ENCODE results near the gene PPFIBP2. TPM values are rescaled to one million over a fixed set of nuclear protein-coding genes. Genes with fewer than 3 reads are reported as not detected.

Gene PPFIBP2
- total RNA-seq, 6 donors from 2014 or later = 10.6 to 63.9 (median 36.7) TPM

DNA sequence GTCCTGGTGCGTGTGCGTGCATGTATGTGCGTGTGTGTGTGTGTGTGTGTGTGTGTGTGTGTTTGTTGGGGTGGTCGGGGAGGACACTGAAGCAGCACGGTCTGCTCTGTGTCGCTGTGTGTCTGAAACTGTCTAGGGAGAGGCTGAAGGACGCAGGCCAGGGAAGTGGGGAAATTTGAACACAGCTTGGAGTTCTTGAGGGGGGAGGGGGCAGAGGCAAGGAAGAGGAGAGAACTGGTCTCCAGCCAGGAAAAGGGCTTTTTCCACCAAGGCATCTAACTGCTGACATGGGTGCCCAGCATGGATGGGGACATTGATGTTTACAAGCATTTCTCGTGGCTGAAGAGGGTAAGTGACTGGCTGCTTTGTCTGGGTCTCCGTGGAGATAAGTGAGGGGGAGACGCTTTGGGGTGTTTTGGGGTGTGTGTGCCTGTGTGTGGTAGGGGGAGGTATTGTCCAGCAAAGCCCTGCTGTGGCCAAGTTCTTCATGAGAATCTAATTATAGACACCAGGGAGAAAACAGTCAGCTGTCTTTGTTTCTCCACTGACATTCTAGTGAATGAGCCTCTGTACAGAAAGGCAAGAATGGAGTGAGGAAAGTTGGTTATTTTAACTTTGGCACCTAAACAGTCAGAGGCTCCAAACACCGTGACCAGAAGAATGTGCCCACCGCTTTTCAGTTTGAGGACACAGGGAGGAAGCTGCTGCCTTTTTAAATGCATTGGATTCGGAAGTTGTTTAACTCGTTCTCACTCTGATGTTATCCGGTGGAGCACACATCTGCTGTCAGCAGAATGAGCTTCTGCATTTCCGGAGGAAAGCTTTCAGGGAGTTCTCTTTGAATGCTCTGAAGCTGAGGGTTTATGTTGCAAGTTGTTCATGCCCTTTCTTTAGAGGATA lies 63.7 kb downstream of the PPFIBP2 start:
- peak in 1 of 2 donors; percentile 45 for DNase-seq
- TF ChIP-seq, protein P1, sequence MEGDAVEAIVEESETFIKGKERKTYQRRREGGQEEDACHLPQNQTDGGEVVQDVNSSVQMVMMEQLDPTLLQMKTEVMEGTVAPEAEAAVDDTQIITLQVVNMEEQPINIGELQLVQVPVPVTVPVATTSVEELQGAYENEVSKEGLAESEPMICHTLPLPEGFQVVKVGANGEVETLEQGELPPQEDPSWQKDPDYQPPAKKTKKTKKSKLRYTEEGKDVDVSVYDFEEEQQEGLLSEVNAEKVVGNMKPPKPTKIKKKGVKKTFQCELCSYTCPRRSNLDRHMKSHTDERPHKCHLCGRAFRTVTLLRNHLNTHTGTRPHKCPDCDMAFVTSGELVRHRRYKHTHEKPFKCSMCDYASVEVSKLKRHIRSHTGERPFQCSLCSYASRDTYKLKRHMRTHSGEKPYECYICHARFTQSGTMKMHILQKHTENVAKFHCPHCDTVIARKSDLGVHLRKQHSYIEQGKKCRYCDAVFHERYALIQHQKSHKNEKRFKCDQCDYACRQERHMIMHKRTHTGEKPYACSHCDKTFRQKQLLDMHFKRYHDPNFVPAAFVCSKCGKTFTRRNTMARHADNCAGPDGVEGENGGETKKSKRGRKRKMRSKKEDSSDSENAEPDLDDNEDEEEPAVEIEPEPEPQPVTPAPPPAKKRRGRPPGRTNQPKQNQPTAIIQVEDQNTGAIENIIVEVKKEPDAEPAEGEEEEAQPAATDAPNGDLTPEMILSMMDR (IDR thresholded peaks at IDR 0.05) = no peak
- peak in 1 of 4 donors; percentile 31 for TF ChIP-seq POLR2A (IDR thresholded peaks at IDR 0.05)
- peak in 1 of 2 donors; percentile 6 for TF ChIP-seq POLR2AphosphoS5 (IDR thresholded peaks at IDR 0.05)

GRCh38 chr11:7578276-7578955 lies 64.6 kb downstream of the PPFIBP2 start:
- TF ChIP-seq EP300 (IDR thresholded peaks at IDR 0.05) (no peak), POLR2AphosphoS5 (IDR thresholded peaks at IDR 0.05) (no peak), POLR2A (IDR thresholded peaks at IDR 0.05) (no peak)
- TF ChIP-seq, protein P1 (IDR thresholded peaks at IDR 0.05) = no peak
- no peak for ATAC-seq (ENCODE audit: low FRiP score in 2 of 2)
- no peaks in the 10 kb centered on the region for H3K27me3 ChIP-seq
- peak overlapping the region; percentile 66 to 88 (median 77) for H3K27ac ChIP-seq
- H3K9me3 ChIP-seq = no peaks in the 10 kb centered on the region
- H3K4me3 ChIP-seq = peak overlapping the region in 3 of 4 donors; percentile 4 to 38 (median 30)
- H3K36me3 ChIP-seq = no peaks in the 10 kb centered on the region
- 47 to 48% methylated on average over 9 of the region's 9 CpGs for WGBS, 2 donors
- DNase-seq = no peak
- peaks cover 50 to 66% (median 55%) of the 10 kb centered on the region in 4 donors for H3K4me1 ChIP-seq

More for the DNA sequence above, 63.7 kb downstream of the PPFIBP2 start:
- H3K27me3 ChIP-seq = no peaks in the 10 kb centered on the region
- H3K9me3 ChIP-seq = no peaks in the 10 kb centered on the region
- no peaks in the 10 kb centered on the region for H3K36me3 ChIP-seq
- 14 to 19% methylated on average over 16 of the region's 16 CpGs for WGBS, 2 donors
- peak overlapping the region; percentile 66 to 88 (median 77) for H3K27ac ChIP-seq
- ATAC-seq (ENCODE audit: low FRiP score in 2 of 2) = peak; percentile 40 to 41
- H3K4me1 ChIP-seq = peaks cover 56 to 74% (median 59%) of the 10 kb centered on the region in 4 donors
- peak overlapping the region in 3 of 4 donors; percentile 4 to 38 (median 30) for H3K4me3 ChIP-seq

DNA sequence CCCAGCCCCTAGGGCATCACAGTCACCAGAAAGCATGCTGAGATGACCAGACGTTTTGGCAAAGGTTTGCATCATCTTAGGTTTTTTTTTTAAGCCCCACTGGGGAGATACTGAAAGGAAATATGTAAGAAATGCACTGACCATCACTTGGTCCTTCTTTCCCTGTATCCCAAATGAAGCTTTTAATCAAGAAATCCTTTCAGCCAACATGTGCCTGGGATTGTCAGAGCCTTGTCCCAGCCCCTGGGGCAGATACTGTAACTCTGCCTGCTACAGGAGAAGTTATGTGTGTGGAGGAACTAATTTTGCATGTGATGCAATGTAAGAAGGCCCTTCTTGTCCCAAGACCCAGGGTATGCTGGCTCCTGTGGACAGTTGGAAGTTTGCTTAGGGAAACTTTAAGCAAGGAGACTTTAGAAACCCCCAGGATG lies 65.6 kb downstream of the PPFIBP2 start:
- 19 to 55% methylated on average over 1 of the region's 1 CpG for WGBS, 2 donors
- Histone ChIP-seq H3K27ac (no peak overlapping the region), H3K4me1 (peaks cover 49 to 58% (median 52%) of the 10 kb centered on the region in 4 donors), H3K9me3 (no peaks in the 10 kb centered on the region), H3K27me3 (no peaks in the 10 kb centered on the region), H3K36me3 (no peaks in the 10 kb centered on the region), H3K4me3 (no peak overlapping the region)
- TF ChIP-seq POLR2AphosphoS5 (IDR thresholded peaks at IDR 0.05) (no peak), POLR2A (IDR thresholded peaks at IDR 0.05) (no peak), EP300 (IDR thresholded peaks at IDR 0.05) (no peak)
- TF ChIP-seq, protein P1 (IDR thresholded peaks at IDR 0.05) = no peak
- no peak for DNase-seq
- peak in 1 of 2 donors; percentile 39 for ATAC-seq (ENCODE audit: low FRiP score in 2 of 2)

DNA sequence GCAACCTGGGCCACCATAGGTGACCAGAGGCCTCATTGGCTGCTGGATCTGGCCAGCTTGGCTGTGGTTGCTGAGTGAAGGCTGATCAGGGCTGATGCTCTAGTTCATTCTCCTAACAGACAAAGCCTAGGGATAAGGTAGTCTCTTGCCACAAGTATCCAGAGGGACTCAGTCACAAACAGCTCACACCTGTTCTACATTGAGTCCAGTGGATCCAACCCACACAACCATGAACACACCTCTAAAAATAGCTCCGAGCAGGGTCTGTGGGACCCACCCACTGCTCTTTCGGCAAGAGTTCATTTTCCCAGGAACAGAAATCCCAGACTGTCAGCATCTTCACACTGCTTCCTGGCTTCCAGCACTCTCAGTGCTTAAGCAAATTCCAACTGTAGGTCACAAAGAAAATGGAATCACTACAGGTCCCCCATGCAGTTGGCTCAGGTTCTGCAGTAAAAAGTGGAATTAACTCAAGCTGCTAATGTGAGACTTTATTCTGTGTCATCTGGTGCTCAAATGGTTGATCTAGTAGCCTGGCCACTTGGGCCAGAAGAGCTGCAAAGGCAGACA lies 67.3 kb downstream of the PPFIBP2 start:
- no peak for DNase-seq
- no peak for ATAC-seq (ENCODE audit: low FRiP score in 2 of 2)
- no peak overlapping the region for H3K27ac ChIP-seq

More for the DNA sequence above, 67.3 kb downstream of the PPFIBP2 start:
- H3K36me3 ChIP-seq = no peaks in the 10 kb centered on the region
- WGBS, 2 donors = 70 to 84% methylated on average over 2 of the region's 2 CpGs
- no peak for TF ChIP-seq EP300 (IDR thresholded peaks at IDR 0.05)
- TF ChIP-seq, protein P1 (IDR thresholded peaks at IDR 0.05) = no peak
- no peak for TF ChIP-seq POLR2AphosphoS5 (IDR thresholded peaks at IDR 0.05)
- TF ChIP-seq POLR2A (IDR thresholded peaks at IDR 0.05) = no peak
- H3K4me3 ChIP-seq = no peak overlapping the region
- no peaks in the 10 kb centered on the region for H3K9me3 ChIP-seq
- H3K27me3 ChIP-seq = no peaks in the 10 kb centered on the region
- peaks cover 33 to 42% (median 39%) of the 10 kb centered on the region in 4 donors for H3K4me1 ChIP-seq
